Activated CD8-positive, alpha-beta memory T cell treated with anti-CD3 and anti-CD28 coated beads for 48 hours (primary cell): ENCODE results near the gene ELMO3.

Experiments used
- DNase-seq, 3 experiments: peaks; one replicate each; pipeline ENCODE4 v3.0.0-alpha.2; 2020; ENCODE audit warnings: low read depth in 2 of 3, low spot score in 2 of 3

ELMO3 gene, protein sequence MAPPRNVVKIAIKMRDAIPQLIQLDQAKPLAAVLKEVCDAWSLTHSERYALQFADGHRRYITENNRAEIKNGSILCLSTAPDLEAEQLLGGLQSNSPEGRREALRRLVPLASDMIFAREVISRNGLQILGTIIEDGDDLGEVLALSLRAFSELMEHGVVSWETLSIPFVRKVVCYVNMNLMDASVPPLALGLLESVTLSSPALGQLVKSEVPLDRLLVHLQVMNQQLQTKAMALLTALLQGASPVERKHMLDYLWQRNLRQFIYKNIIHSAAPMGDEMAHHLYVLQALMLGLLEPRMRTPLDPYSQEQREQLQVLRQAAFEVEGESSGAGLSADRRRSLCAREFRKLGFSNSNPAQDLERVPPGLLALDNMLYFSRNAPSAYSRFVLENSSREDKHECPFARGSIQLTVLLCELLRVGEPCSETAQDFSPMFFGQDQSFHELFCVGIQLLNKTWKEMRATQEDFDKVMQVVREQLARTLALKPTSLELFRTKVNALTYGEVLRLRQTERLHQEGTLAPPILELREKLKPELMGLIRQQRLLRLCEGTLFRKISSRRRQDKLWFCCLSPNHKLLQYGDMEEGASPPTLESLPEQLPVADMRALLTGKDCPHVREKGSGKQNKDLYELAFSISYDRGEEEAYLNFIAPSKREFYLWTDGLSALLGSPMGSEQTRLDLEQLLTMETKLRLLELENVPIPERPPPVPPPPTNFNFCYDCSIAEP

GRCh38 chr16:67199011-67199807, at the start of gene ELMO3:
Gene ELMO3 (plus strand): TSS chr16:67199131. CDS start chr16:67199327, 196 bp downstream.
- no peak for DNase-seq

- DNase-seq, result no peak
Observed at GRCh38 chr16:67149276-67150046, 49.5 kb upstream of the ELMO3 start.

GRCh38 chr16:67150047-67150832, 48.7 kb upstream of the ELMO3 start:
- no peak for DNase-seq

DNA sequence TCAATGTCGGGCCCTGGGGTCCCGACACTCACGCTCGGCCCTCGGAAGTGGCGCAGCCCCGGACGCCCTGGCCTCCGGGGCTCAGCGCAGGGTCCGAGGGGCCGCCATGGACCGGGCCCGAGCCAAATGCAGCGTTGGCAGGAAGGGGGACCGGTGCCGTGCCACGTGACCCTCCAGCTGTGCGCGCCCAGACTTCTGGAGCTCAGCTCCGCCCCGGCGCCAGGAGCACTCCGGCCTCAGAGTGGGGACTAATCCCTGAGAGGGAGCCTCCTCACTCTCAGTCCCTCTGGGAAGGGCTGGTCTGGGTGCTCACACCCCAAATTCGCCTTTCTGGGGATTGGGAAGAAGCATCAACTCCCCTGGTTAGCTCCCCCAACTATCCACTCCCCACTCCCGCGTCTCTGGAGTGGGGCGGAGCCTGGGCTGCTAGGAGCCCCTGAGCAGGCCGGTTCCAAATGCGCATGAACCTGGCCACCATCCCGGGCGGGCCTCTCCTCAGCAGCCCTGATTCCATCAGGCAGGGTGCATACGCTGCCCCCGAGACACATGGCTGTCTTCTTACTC, 48.0 kb upstream of the ELMO3 start, which contains the start of gene B3GNT9:
TSS of gene B3GNT9 (minus strand) at position 166 of the 564 bp plus-strand sequence. CDS start 513 bp downstream, outside the sequence.
- no peak for DNase-seq

- no peak for DNase-seq
Observed at GRCh38 chr16:67151431-67152097, 47.4 kb upstream of the ELMO3 start.

DNA sequence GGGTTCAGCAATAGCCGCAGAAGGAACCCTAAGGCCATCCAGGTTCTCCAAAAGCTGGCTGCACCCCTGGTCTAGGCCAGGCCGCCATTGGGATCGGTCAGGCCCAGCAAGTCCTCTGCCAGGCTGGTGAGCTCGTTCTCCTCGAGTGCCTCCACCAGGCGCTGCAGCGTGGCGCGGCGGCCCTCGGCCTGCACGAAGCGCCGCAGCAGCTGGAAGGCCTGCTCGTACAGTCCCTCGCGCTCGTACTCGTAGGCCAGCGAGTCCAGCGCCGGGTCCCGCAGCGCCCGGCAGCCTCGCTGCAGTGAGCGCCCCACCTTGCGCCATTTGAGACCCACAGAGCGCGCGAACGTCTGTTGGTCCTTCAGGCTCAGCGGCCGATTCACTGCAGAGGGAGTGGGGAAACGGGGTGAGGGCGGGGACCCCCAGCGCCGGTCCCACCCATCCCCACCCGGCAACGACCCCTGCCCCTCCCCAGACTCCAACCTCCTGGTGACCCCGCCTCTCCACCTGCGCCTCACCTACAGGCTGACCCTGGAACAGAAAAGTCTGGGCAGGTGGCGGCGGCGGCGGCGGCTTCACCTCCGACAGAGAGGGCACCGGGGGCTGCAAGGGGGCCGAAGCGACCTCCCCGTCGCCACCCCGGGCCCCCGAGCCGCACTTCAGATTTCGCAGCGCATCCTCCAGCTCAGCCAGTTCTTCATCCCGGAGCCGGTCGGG, 44.2 kb upstream of the ELMO3 start:
- no peak for DNase-seq

DNA sequence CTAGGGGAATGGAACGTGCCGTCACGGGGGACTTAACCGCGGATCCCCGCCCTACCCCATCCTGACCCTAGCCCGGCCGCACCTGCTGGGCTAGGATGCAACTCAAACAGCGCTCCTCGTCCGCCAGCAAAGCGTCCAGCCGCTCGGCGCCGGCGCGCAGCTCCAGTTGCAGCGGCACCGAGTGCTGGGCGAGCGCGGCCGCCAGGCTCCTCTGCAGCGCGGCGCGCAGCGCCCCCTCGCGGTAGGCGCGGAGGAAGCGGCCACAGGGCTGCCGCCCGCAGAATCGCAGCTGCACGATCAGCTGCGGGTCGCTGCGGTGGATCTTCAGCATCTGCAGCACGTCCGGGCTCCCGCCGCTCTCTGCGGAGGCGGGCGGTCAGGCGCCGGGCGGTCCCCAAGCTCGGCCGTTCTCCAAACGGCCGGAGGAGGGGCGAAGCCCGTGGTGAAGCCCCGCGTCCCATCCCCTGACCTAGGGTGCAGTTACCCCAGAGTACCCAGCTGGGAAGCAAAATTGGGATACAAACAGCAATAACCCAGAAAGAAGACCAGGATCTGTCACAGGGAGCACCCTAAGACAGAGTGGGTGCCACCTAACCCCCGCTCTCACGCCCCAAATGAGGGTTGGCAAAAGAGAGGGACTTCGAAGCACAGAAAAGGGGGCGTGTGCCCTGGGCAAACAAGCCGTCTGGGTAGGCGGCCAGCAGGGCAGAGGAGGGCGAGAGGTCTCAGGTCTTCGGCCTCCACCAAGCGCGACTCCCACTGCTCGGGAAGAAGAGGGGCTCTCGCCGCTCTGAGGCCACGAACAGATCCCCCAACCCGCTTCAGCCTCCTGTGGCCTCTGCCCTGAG, 43.4 kb upstream of the ELMO3 start:
- peak; percentile 54 to 70 (median 69) for DNase-seq

DNA sequence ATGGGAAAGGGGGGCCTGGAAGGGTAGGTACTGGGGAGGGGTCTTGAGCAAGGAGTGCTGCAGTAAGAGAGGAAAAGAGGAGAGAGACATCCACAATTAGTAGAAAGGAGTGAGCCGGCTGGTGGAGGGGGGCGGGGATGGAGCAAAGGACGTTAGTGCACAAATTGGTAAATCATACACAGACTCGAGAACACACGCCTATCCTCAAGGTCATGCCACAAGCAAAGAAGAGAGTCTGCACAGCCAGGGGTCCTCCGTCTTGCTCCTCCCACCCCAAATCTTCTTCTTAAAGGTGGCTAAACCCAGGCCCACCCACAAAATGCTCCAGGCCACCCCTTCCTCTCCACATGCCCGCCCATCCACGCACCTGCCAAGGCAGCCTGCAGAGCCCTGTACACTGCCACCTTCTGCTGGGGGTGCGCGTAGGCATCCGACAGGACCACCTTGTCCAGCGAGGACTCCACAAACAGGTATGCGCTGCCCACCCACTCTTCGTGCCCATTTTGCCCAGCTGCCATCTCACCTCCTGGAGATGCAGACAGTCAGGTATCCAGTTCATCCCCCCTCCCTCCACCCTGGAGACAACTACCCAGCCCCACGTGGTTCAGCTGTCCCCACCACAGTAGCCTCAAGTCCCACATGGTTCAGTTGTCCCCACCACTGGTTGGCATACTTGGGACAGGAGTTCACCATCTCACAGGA, 42.6 kb upstream of the ELMO3 start:
- DNase-seq, result no peak

DNA sequence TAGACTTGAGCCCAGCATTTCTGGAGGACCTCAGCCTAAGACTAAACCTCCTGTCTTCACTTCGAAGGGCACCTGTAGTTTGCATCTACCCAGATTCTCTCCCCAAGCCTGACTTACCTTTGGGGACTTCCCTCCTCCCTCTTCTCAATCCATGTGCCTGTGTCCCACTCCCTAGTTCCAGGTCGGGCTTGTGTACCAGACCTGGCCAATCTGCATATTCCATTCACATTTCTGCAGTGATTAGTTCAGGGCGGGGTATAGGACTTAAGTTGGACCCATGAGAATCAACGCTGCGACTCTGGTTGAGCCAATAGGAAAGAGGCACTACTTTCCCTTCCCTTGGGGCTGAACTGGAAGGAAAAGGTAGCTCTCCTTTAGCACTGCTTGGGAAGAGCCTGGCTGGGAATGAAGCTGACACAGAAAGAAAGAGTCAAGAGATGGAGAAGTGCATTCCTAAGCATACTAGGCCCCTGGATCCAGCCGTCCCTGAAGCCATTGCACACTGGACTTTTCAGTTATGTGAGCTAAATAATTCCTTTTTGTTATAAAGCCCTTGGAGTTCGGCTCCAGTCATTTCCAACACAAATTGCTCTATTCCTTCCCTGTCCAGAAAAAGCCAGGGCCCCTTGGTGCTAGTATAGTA, 41.7 kb upstream of the ELMO3 start:
- no peak for DNase-seq

- no peak for DNase-seq
Observed at GRCh38 chr16:67157892-67158635, 40.9 kb upstream of the ELMO3 start.

DNA sequence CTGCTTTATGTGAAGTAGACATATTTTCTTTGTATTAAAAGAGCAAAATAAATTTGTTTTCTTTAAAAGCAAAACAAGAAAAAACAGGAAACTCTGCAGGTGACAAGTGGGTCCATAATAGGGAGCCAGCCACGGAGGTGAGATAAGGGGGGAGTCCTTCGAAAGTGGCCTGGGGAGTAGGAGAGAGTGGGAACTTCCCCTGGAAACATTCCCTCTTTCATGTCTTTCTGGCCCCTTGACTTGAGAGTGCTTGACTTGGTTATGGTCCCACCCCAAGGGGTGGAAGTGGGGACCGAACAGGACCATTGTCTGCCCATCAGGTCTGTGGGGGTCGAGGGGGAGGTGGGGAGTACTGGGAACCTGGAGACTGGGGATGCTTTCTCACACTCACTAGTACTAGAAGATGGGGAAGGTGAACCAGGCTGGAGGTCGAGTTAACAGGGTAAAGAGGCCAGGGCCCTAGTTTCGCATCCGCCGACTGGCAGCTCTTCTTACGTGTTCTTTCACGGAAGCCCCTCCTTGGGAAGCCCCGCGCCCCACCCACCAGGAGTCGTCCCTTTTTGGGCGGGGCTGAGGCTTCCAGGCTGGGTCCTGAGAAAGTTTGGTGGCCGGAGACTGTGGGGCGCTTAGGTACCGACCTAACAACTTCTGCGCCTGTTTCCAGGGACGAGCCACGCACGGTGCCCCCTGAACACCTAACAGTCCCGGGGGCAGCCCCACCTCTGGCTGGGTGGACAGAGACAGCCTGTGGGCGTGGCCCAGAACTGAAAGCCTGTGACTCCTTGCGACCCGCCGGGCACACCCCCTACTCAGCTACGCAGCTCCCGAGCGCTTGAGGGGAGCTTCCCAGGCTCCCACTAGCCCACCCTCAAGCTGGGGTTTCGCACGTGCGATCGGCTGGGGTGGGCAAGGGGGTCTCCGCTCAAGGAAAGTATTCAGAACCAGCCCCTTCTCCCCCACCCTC, 40.0 kb upstream of the ELMO3 start:
- DNase-seq, result peak; percentile 54 to 71 (median 60)

DNA sequence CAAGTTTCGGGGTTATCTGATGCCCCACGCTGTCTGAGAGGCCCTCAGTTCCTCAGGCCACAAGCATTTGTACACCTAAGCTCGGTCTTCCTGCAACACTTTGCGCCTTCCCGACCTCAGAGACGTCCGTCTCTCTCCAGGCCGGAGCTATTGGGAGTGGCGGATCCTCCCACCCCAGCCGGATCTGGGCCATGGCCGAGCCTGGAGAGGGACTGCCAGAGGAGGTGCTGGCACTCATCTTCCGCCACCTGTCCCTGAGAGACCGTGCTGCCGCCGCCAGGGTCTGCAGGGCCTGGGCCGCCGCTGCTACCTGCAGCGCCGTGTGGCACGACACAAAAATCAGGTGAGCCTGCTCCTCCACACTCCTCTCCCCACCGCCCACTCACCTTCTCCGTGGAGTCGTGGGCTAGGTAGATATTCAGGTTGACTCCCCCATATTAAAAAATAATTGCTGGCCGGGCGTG, 37.3 kb upstream of the ELMO3 start:
- no peak for DNase-seq

DNA sequence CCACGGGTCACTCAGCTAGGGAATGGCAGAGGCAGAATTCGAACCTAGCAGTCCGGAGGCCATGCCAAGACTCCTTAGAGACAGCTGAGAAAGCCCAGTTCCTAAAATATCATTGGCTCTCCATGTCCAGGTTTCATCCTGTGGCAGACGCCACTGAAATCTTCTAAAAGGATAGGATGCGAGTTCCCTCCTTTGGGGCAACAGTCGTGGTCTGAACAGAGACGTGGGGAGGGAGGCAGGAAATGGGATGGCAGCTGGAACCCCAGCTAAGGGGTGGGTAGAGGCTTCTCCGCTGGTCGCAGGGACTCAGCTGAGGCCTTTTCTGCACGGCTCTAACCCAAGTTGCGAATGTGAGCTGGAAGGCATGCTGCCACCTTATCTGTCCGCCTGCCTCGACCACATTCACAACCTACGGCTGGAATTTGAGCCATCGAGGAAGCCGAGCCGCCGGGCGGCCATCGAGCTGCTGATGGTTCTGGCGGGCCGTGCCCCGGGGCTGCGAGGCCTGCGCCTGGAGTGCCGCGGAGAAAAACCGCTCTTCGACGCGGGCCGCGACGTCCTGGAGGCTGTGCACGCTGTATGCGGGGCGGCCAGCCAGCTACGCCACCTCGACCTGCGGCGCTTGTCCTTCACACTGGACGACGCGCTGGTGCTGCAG, 36.3 kb upstream of the ELMO3 start:
- DNase-seq, result no peak
